ENCODE data around the gene MBTPS1.

Gene MBTPS1

GRCh38 chr16:84096447-84097005, 20.2 kb downstream of the MBTPS1 start:
- no peak for DNase-seq

- DNase-seq = no peak
Observed at GRCh38 chr16:84095466-84095865, 21.3 kb downstream of the MBTPS1 start.

- DNase-seq = no peak
Observed at GRCh38 chr16:84093879-84094270, 22.9 kb downstream of the MBTPS1 start.

DNA sequence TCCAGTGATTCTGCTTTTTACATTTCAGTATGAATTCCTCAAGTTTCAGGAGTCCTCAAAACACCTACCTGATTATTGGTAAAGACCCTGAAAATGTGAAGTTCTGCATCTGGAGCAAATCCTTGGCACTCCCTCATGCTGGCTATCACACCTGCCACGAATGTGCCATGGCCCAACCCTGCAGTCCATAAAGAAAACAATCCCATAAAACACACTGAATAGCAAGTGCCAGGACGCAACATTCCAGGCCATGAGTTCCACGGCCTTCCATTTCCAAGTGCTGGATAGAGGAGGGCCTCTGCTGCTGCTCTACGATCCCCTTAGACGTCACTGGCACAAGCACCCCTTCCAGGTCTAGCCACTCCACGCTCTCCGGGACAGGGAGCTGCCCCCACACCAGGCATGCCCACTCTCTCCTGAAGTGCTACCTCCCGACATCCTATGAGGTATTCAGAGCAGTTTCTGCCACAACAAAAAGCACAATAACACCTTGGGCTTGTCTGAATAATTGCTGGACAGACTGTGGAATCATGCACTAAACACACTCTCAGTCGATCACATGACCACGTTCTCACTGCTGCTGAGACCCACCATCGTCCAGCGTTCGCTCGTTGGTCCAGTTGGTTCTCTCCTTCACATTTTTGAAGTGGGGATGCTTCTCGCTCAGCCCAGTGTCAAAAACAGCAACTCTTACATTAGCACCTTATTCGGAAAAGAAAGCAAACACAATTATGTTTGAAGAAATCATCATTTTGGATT, 23.4 kb downstream of the MBTPS1 start:
- no peak for DNase-seq

DNA sequence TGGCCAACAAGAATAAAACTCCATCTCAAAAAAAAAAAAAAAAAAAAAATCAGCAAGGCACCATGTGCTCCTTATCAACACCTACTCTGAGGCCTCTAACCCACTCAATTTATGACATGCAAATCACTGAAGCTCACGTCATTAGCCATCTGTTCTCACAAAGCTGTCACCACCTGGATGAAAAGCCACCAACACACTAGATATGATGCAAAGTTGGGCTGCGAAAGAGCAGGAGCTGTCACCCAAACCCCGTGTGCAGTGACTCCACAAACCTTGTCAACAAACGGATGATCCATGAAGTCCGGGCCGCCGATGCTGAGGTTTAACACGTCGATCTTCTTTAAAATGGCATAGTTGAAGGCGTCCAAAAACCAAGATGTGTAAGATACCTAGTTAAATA, 25.3 kb downstream of the MBTPS1 start:
- DNase-seq = no peak

DNA sequence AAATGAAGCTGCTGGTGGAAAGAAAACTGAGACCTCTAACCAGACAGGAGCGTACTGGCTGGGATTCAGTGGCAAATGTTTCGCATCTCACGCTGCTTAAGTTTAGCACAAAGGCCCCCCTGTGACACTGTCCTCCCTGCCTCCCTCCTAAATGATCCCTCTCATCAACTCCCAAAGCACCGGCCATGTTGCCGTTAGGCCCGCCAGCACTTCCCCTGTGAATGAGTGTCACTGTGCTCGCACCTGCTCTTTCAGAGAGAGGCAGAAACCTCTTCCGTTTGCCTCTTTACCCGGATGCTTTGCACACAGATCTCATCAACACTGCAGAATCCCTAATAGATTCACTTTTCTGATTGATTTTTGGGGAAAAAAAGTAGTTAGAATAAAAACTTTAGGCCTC, 26.5 kb downstream of the MBTPS1 start:
- no peak for DNase-seq

GRCh38 chr16:84088695-84089395, 27.9 kb downstream of the MBTPS1 start:
- peak; percentile 45 to 49 for DNase-seq

DNA sequence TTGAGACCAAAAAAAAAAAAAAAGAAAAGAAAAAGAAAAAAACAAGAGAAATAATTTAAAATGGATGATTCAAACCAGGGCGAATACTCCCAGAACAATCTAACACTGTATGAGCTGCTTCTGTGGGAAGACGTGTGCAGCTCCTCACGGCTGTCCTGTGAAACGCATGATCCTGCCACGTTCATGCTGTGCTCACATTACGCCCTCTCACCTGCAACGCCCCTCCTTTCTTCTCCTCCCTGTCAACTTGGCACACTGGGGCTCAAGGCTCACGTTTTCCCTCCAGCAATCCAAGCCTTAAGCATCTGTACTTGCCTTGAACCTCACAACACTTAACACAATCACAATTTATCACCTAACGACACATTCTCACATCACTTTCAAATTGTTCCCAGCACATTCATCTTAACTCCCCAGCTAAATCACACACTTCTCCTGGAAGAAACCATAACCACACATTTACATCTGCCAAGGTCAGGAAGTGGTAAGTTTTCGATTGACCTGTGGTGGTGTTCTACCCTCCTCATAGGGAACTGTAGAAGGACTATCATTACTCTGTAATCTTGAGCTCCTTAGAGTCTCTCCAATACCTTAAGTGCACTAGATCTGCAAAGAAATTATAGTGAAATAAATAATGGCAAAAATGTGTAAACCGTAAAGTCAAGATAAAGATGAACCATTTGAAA, 29.1 kb downstream of the MBTPS1 start:
- no peak for DNase-seq

- DNase-seq = no peak
Observed at GRCh38 chr16:84087001-84087400, 29.7 kb downstream of the MBTPS1 start.

GRCh38 chr16:84086341-84086740, 30.4 kb downstream of the MBTPS1 start:
- no peak for DNase-seq

DNA sequence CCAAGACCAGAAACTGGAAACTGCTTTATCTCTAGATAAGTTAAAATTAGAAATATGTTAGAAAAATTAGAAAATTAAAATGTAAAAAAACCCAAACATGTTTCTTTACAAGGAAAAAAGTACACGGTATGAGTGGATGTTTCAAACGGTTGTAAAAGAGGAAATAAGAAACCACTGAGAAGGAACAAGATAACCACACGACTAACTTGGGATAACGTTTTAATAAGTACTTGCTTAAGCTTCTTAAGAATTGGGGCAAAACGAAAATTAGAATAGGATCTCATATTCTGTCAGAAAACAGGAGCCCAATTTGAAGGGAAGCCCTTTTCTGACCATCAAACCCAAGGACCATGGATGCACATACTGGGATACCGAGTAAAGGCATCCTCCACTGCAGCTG, 31.0 kb downstream of the MBTPS1 start:
- DNase-seq = no peak

DNA sequence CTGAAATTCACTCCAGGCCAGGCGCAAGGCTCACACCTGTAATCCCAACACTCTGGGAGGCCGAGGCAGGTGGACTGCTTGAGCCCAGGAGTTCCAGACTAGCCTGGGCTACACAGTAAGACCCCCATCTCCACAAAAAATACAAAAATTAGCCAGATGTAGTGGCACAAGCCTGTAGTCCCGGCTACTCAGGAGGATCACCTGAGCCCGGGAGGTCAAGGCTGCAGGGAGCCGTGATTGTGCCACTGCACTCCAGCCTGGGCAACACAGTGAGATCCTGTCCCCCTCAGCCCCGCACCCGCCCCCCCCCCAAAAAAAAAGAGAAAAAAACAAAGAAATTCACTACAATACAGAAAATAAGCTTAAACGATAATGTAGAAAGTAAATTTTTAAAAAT, 31.5 kb downstream of the MBTPS1 start:
- DNase-seq = no peak

DNA sequence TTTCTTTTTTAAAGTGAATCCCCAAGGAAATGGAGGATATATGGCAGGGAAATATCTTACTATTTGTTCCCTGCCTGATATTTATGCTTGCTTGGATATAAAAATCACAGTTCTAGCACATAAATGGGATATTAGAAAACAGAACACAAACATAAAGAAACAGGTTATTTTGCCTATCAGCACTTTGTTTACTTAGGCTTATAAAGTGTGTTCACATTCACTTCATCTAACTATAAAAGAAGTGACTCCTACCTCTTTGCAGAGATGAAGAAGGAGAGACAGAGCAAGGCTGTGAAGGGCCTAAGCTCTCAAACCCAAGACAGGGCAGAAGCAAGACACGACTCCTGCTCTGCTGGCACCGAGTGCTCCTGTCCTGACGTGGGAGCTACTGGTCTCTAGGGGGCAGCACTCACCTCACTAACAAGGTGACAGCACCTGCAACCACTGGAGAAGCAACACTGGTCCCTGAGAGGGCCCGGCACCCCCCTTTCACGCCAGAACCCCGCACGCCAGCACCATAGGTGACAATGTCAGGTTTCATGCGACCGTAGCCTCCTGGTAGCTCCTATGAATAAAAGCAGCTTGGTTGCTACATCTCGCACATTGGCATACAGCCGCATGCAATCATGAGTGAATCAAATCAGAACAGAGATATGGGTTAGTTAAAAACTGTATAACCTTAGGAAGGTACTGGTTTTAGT, 32.0 kb downstream of the MBTPS1 start:
- peak; percentile 70 to 79 for DNase-seq

DNA sequence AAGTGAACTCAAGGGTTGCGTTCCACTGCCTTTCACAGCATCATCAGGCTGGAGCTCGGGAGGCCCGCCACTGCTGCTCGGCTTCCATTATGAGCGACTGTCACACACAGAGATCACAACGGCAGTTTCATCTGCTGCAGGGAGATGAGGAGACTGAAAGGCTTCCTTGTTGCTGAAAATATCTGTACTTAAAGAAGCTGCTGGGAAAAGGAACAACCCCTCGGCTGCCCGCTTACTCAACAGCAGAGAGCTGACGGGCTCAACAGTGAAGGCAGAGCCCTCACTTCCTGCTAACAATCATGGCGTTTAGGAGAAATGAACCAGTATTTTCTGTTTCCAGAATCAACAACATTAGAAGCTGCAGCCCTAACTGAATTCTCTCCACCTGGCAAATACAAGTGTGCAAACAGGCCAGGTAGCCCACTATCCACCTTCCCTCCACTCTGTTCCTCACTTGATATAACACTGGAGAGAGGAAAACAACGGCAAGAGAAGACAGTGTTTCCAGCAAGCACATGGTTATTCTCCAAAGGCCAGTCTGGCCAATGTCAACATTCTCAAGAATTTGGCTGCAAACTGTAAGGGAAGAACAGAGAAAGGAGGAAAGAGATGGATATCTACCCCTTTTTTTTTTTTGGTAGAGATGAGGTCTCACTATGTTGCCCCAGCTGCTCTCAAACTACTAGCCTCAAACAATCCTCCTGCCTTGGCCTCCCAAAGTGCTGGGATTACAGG, 33.7 kb downstream of the MBTPS1 start:
- peak in 1 of 2 donors; percentile 22 for DNase-seq

GRCh38 chr16:84082110-84082509, 34.6 kb downstream of the MBTPS1 start:
- no peak for DNase-seq

GRCh38 chr16:84081446-84081989, 35.2 kb downstream of the MBTPS1 start:
- no peak for DNase-seq

DNA sequence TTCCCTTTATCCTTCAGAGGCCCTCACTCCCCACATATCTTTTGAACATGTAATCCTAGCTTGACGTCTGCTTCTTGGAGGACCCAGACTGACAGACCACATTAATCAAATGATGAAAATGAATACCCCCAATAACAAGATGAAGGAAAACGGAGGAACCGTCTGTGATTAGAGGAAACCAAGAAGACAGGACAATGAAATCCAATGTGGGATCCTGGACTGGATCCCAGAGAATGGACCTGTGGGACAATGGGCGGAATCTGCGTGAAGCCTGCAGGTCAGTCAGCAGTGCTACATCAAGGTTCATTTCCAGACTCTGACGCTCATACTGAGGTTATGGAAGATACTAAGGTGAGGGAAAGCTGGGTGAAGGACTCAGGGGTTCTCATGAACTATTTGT, 35.9 kb downstream of the MBTPS1 start:
- no peak for DNase-seq

GRCh38 chr16:84080378-84080777, 36.4 kb downstream of the MBTPS1 start:
- no peak for DNase-seq

GRCh38 chr16:84079664-84080063, 37.1 kb downstream of the MBTPS1 start:
- DNase-seq = no peak

GRCh38 chr16:84075376-84075775, 41.4 kb downstream of the MBTPS1 start:
- no peak for DNase-seq

GRCh38 chr16:84074721-84075120, 42.0 kb downstream of the MBTPS1 start:
- DNase-seq = no peak

DNA sequence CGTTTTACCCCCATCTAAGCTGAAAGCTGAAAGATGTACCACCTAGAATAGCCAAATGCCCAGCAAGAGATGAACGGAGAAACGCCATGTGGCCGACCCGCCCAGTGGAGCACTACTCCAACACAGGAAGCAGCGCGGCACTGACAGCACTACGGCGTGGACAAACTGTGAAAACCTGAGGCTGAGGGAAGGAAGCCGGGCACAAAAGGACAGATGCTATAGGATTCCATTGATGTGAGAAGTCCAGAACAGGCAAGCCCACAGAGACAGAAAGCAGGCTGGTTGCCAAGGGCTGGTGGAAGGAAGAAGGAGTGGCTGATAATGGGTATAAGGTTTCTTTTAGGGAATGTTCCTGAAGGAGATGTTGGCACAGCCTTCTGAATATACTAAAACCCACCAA, 44.7 kb downstream of the MBTPS1 start:
- DNase-seq = no peak

All from CD4-positive, alpha-beta T cell treated with Interferon alpha-2 for 1 hour (primary cell).